Ovary (tissue), 9 donors: Measurements from ENCODE around the gene TFG. TPM values are rescaled to one million over a fixed set of nuclear protein-coding genes. Genes with fewer than 3 reads are reported as not detected.

Source experiments
- DNase-seq, 5 donors: peaks; one replicate each; pipeline ENCODE4 v3.0.0-alpha.2; 2019 to 2020
- H3K27ac ChIP-seq, 2 donors: fragments of 200-600 bp; one replicate each; pipeline versions ENCODE4 v1.5.1 to v1.8.0; 2019 to 2022
- H3K27me3 ChIP-seq: fragments of 200-600 bp; one replicate; pipeline ENCODE4 v1.8.0; 2022
- H3K36me3 ChIP-seq: fragments of 200-600 bp; sonication (generic); one replicate; pipeline ENCODE4 v1.5.1; 2019
- H3K4me1 ChIP-seq: one replicate; pipeline ENCODE4 v1.8.1; 2013; ENCODE audit warnings: mild to moderate bottlenecking, moderate library complexity; ENCODE audit not compliant: insufficient read depth
- H3K4me3 ChIP-seq: fragments of 200-600 bp; sonication (generic); one replicate; pipeline ENCODE4 v1.5.1; 2017
- H3K9me3 ChIP-seq, 2 donors: fragments of 200-600 bp in 1 of 2; sonication (generic) in 1 of 2; one replicate each; pipeline versions ENCODE4 v1.5.1 to v1.8.1; 2013 to 2019; ENCODE audit warnings: mild to moderate bottlenecking in 1 of 2, moderate library complexity in 1 of 2
- CTCF ChIP-seq, 3 donors: fragments of 450-650 bp in 2 of 3; fragments of 200-600 bp in 1 of 3; IDR thresholded peaks; one replicate each; pipeline versions ENCODE4 v1.5.1 to v1.8.0; 2016 to 2022; ENCODE audit warnings: antibody characterized with exemption in 3 of 3, mild to moderate bottlenecking in 1 of 3
- EP300 ChIP-seq: sonication (generic); formaldehyde crosslinking; IDR thresholded peaks from one replicate; pipeline ENCODE4 v1.6.1; 2017; ENCODE audit warnings: antibody characterized with exemption
- POLR2A ChIP-seq: fragments of 450-650 bp; IDR thresholded peaks from one replicate; pipeline ENCODE4 v1.6.1; 2017; ENCODE audit warnings: antibody characterized with exemption, mild to moderate bottlenecking, moderate library complexity
- WGBS, 3 donors: extraction: QIAGEN DNeasy Blood & Tissue Kit in 1 of 3; methylation state at CpG; one replicate each; pipeline versions ENCODE4 v1.1.5 to v1.1.7; 2013 to 2017; 5-methylcytosine and 5-hydroxymethylcytosine counted together
- intact Hi-C, 4 donors: fragments of 100-400 bp; cut with DNase I; formaldehyde crosslinking; loops; one replicate each; pipeline versions ENCODE4 v1.11.0 to v1.15.1; 2022 to 2023
- polyA plus RNA-seq, 2 donors: library from polyadenylated mRNA; stranded (reverse); fragments of 200-250 nt in 1 of 2; fragments of 350-450 nt in 1 of 2; fragmentation: Illumina TruSeq in 1 of 2; extraction: RNeasy Lipid Tissue Mini Kit (QIAGEN cat#74804) in 1 of 2; gene quantifications; one replicate each; pipeline ENCODE4 v1.2.3, GENCODE V29; 2013 to 2014
- total RNA-seq, 7 donors: library from RNA; depleted of rRNA in 2 of 7; stranded (reverse); fragments of >200 nt in 2 of 7; fragmentation: NEBNext Ultra II Directional in 3 of 7; extraction: Animal tissue kit (Norgen Biotek cat#: 25700) in 3 of 7; gene quantifications; one replicate each; pipeline versions ENCODE4 v1.1.0 to v1.2.4, GENCODE V29; 2016 to 2023
- donor health status: DM: no; HTN: no; CAD: no; lungs with moderate emphysema.
- donor health status: DM: no; HTN: no; CAD: no.
- donor health status: Bipolar disorder and iron deficiency.
- donor health status: DM: yes; HTN: yes; CAD: no.
- donor health status: DM: no; HTN: no; CAD: no.
- donor health status: DM: yes; HTN: yes; CAD: no.

The TFG gene
- total and polyA plus RNA-seq, 9 donors: 38.5 to 114 (median 64.7) TPM

GRCh38 chr3:100719136-100719535 is 9.8 kb downstream of the TFG start:
- intact Hi-C loops: no loop called here
- WGBS, 3 donors: 11 to 19% (median 12%) methylated on average over 1 of the region's 1 CpG
- Histone ChIP-seq H3K27ac (no peak overlapping the region), H3K27me3 (no peaks in the 10 kb centered on the region), H3K36me3 (no peaks in the 10 kb centered on the region), H3K9me3 (no peaks in the 10 kb centered on the region), H3K4me3 (no peak overlapping the region), H3K4me1 (peaks cover 3% of the 10 kb centered on the region)
- TF ChIP-seq EP300 (no peak), CTCF (IDR thresholded peaks at IDR 0.05) (no peak), POLR2A (no peak)
- no peak for DNase-seq

GRCh38 chr3:100720426-100720825 is 11.1 kb downstream of the TFG start:
- Histone ChIP-seq H3K4me1 (peaks cover 3% of the 10 kb centered on the region), H3K27ac (no peak overlapping the region), H3K27me3 (no peaks in the 10 kb centered on the region), H3K9me3 (no peaks in the 10 kb centered on the region), H3K4me3 (no peak overlapping the region), H3K36me3 (no peaks in the 10 kb centered on the region)
- TF ChIP-seq EP300: no peak
- TF ChIP-seq POLR2A: no peak
- no peak for TF ChIP-seq CTCF (IDR thresholded peaks at IDR 0.05)
- WGBS, 3 donors: 71 to 84% (median 78%) methylated on average over 5 of the region's 5 CpGs
- DNase-seq: no peak
- intact Hi-C loops: no loop called here

- Histone ChIP-seq H3K4me1 (no peaks in the 10 kb centered on the region), H3K36me3 (no peaks in the 10 kb centered on the region), H3K4me3 (no peak overlapping the region), H3K27ac (no peak overlapping the region), H3K9me3 (no peaks in the 10 kb centered on the region), H3K27me3 (no peaks in the 10 kb centered on the region)
- DNase-seq: no peak
- no peak for TF ChIP-seq CTCF (IDR thresholded peaks at IDR 0.05)
- no peak for TF ChIP-seq EP300
- no peak for TF ChIP-seq POLR2A
- intact Hi-C loops: no loop called here
- 97 to 98% (median 97%) methylated on average over 3 of the region's 3 CpGs for WGBS, 3 donors
These were observed 16.7 kb downstream of the TFG start for GRCh38 chr3:100725935-100726513.

- 93 to 95% (median 94%) methylated on average over 1 of the region's 1 CpG for WGBS, 3 donors
- no peak for TF ChIP-seq POLR2A
- TF ChIP-seq CTCF (IDR thresholded peaks at IDR 0.05): no peak
- TF ChIP-seq EP300: no peak
- Histone ChIP-seq H3K27ac (no peak overlapping the region), H3K27me3 (no peaks in the 10 kb centered on the region), H3K4me3 (no peak overlapping the region), H3K4me1 (no peaks in the 10 kb centered on the region), H3K9me3 (no peaks in the 10 kb centered on the region), H3K36me3 (no peaks in the 10 kb centered on the region)
- intact Hi-C loops: no loop called here
- DNase-seq: no peak
These were observed 17.4 kb downstream of the TFG start for GRCh38 chr3:100726706-100727105.
